GM23248 (cell line): Measurements from ENCODE around the gene MED15.

Experiments
- EZH2 ChIP-seq: fragments of 200-600 bp; sonication (generic); IDR thresholded peaks from 2 replicates; pipeline ENCODE4 v1.6.1; 2018; ENCODE audit warnings: antibody characterized with exemption, mild to moderate bottlenecking; ENCODE audit not compliant: insufficient read depth, poor library complexity, severe bottlenecking
- EZH2phosphoT487 ChIP-seq: fragments of 200-600 bp; sonication (generic); IDR thresholded peaks from 2 replicates; pipeline ENCODE4 v1.6.1; 2018; ENCODE audit warnings: antibody characterized with exemption, moderate library complexity, mild to moderate bottlenecking, low read depth; ENCODE audit not compliant: insufficient read depth

GRCh38 chr22:20560716-20561115 is 53.3 kb downstream of the MED15 start:
- TF ChIP-seq EZH2phosphoT487 (no peak), EZH2 (no peak)
